Astrocyte (in vitro differentiated cells and primary cell): Measurements from ENCODE around the gene TMTC1. TPM values are rescaled to one million over a fixed set of nuclear protein-coding genes. Genes with fewer than 3 reads are reported as not detected.

Source experiments
- DNase-seq: peaks from one replicate; pipeline ENCODE4 v3.0.0-alpha.2; 2010; ENCODE audit warnings: low read depth
- FAIRE-seq: peaks from 2 replicates; lab custom pipeline; 2011; peaks lifted over from hg19 to GRCh38; lab: Jason Lieb, UNC
- H2AFZ ChIP-seq: 2 replicates; pipeline ENCODE4 v1.6.0; 2012; ENCODE audit warnings: low read depth, low read length, inconsistent platforms
- H3K27ac ChIP-seq: 2 replicates; pipeline ENCODE4 v1.5.1; 2011; ENCODE audit warnings: low read depth, low read length, inconsistent platforms
- H3K27me3 ChIP-seq: 2 replicates; pipeline ENCODE4 v1.6.0; 2011; ENCODE audit warnings: low read length, inconsistent platforms; ENCODE audit not compliant: insufficient read depth
- H3K36me3 ChIP-seq: 2 replicates; pipeline ENCODE4 v1.5.1; 2011; ENCODE audit warnings: low read length, inconsistent platforms; ENCODE audit not compliant: insufficient read depth
- H3K4me1 ChIP-seq: 2 replicates; pipeline ENCODE4 v1.5.1; 2011; ENCODE audit warnings: low read length, inconsistent platforms; ENCODE audit not compliant: insufficient read depth
- H3K4me2 ChIP-seq: 2 replicates; pipeline ENCODE4 v1.6.0; 2012; ENCODE audit warnings: low read length, inconsistent platforms
- H3K4me3 ChIP-seq: 2 replicates; pipeline ENCODE4 v1.5.1; 2011; ENCODE audit warnings: low read depth, mild to moderate bottlenecking, low read length, inconsistent platforms; ENCODE audit not compliant: insufficient read depth
- H3K79me2 ChIP-seq: 2 replicates; pipeline ENCODE4 v1.6.0; 2012; ENCODE audit warnings: mild to moderate bottlenecking, low read length, inconsistent platforms; ENCODE audit not compliant: insufficient read depth
- H3K9ac ChIP-seq: 2 replicates; pipeline ENCODE4 v1.6.0; 2012; ENCODE audit warnings: mild to moderate bottlenecking, low read length, inconsistent platforms
- H3K9me3 ChIP-seq: 2 replicates; pipeline ENCODE4 v1.5.1; 2012; ENCODE audit warnings: low read depth, mild to moderate bottlenecking, low read length, inconsistent platforms; ENCODE audit not compliant: insufficient read depth
- H4K20me1 ChIP-seq: 2 replicates; pipeline ENCODE4 v1.6.0; 2012; ENCODE audit warnings: low read length, inconsistent platforms; ENCODE audit not compliant: insufficient read depth
- H3K27ac Mint-ChIP-seq: one replicate; pipeline ENCODE4 v1.8.0; 2021; ENCODE audit warnings: mild to moderate bottlenecking, mixed read lengths; ENCODE audit not compliant: unreplicated experiment
- H3K27me3 Mint-ChIP-seq: one replicate; pipeline ENCODE4 v1.8.0; 2021; ENCODE audit warnings: low read depth, mixed read lengths; ENCODE audit not compliant: unreplicated experiment
- H3K36me3 Mint-ChIP-seq: one replicate; pipeline ENCODE4 v1.8.0; 2021; ENCODE audit warnings: low read depth, mixed read lengths; ENCODE audit not compliant: unreplicated experiment
- H3K4me1 Mint-ChIP-seq: one replicate; pipeline ENCODE4 v1.8.0; 2021; ENCODE audit warnings: low read depth, mixed read lengths; ENCODE audit not compliant: unreplicated experiment
- H3K4me3 Mint-ChIP-seq: one replicate; pipeline ENCODE4 v1.8.0; 2021; ENCODE audit warnings: mild to moderate bottlenecking, moderate library complexity, mixed read lengths; ENCODE audit not compliant: unreplicated experiment
- H3K9me3 Mint-ChIP-seq: one replicate; pipeline ENCODE4 v1.8.0; 2021; ENCODE audit warnings: mild to moderate bottlenecking, mixed read lengths; ENCODE audit not compliant: unreplicated experiment
- EZH2 ChIP-seq: IDR thresholded peaks from 2 replicates; pipeline ENCODE4 v1.6.1; 2012; ENCODE audit warnings: mild to moderate bottlenecking, low read length, inconsistent platforms; ENCODE audit not compliant: insufficient read depth
- total RNA-seq: library from RNA; stranded (reverse); gene quantifications from 2 replicates; pipeline ENCODE4 v1.2.1, GENCODE V29; 2021
- TF ChIP-seq, protein P1 (sequence below): IDR thresholded peaks from 2 replicates; pipeline ENCODE4 v1.5.1; 2011; ENCODE audit warnings: low read depth, mild to moderate bottlenecking, inconsistent platforms, low read length, moderate library complexity; ENCODE audit not compliant: insufficient read depth

Gene TMTC1
- total RNA-seq, 1 donor from 2014 or later: 4.7 TPM

DNA sequence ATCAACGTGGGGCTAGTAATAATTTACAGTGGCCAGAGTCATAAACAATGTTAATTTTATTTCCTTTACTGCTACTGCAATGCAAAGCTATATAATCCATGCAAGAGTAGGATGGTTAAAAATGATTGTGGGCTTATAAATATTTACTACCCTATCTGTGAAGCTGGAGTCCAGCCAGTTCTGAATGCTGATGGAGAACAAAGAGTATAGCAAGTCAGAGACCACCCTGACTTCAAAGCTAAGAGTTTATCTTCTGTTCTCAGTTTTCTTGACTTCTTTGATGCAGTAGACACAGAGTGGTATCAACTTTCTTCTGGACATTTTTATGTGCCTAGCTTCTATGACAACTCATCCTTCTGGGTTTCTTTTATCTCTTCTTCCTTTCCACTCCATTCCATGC is 252.3 kb downstream of the TMTC1 start:
- no peak overlapping the region for H3K4me3 Mint-ChIP-seq
- no peaks in the 10 kb centered on the region for H3K9me3 Mint-ChIP-seq
- no peaks in the 10 kb centered on the region for H3K4me1 Mint-ChIP-seq
- Histone ChIP-seq H4K20me1 (no peaks in the 10 kb centered on the region), H3K4me1 (no peaks in the 10 kb centered on the region), H3K36me3 (no peaks in the 10 kb centered on the region), H3K27me3 (no peaks in the 10 kb centered on the region), H3K4me2 (no peak overlapping the region), H3K27ac (no peak overlapping the region), H3K9me3 (no peaks in the 10 kb centered on the region), H3K9ac (no peak overlapping the region), H3K4me3 (no peak overlapping the region), H2AFZ (no peak overlapping the region), H3K79me2 (no peaks in the 10 kb centered on the region)
- FAIRE-seq: no peak
- no peaks in the 10 kb centered on the region for H3K36me3 Mint-ChIP-seq
- H3K27me3 Mint-ChIP-seq: no peaks in the 10 kb centered on the region
- no peak for TF ChIP-seq EZH2
- TF ChIP-seq, protein P1, sequence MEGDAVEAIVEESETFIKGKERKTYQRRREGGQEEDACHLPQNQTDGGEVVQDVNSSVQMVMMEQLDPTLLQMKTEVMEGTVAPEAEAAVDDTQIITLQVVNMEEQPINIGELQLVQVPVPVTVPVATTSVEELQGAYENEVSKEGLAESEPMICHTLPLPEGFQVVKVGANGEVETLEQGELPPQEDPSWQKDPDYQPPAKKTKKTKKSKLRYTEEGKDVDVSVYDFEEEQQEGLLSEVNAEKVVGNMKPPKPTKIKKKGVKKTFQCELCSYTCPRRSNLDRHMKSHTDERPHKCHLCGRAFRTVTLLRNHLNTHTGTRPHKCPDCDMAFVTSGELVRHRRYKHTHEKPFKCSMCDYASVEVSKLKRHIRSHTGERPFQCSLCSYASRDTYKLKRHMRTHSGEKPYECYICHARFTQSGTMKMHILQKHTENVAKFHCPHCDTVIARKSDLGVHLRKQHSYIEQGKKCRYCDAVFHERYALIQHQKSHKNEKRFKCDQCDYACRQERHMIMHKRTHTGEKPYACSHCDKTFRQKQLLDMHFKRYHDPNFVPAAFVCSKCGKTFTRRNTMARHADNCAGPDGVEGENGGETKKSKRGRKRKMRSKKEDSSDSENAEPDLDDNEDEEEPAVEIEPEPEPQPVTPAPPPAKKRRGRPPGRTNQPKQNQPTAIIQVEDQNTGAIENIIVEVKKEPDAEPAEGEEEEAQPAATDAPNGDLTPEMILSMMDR: no peak
- DNase-seq: no peak
- H3K27ac Mint-ChIP-seq: no peak overlapping the region

- no peaks in the 10 kb centered on the region for H3K4me1 Mint-ChIP-seq
- no peak for DNase-seq
- no peaks in the 10 kb centered on the region for H3K4me1 ChIP-seq
- FAIRE-seq: no peak
- no peaks in the 10 kb centered on the region for H3K9me3 ChIP-seq
- TF ChIP-seq EZH2: no peak
- TF ChIP-seq, protein P1: no peak
- H3K9ac ChIP-seq: no peak overlapping the region
- no peaks in the 10 kb centered on the region for H3K36me3 Mint-ChIP-seq
- no peaks in the 10 kb centered on the region for H3K27me3 ChIP-seq
- H3K27ac ChIP-seq: no peak overlapping the region
- no peak overlapping the region for H3K27ac Mint-ChIP-seq
- H3K79me2 ChIP-seq: no peaks in the 10 kb centered on the region
- H3K4me2 ChIP-seq: no peak overlapping the region
- H3K4me3 ChIP-seq: no peak overlapping the region
- H3K4me3 Mint-ChIP-seq: no peak overlapping the region
- no peaks in the 10 kb centered on the region for H3K9me3 Mint-ChIP-seq
- H2AFZ ChIP-seq: no peak overlapping the region
- H3K36me3 ChIP-seq: no peaks in the 10 kb centered on the region
- no peaks in the 10 kb centered on the region for H4K20me1 ChIP-seq
- H3K27me3 Mint-ChIP-seq: no peaks in the 10 kb centered on the region
Observed at GRCh38 chr12:29530436-29530835, 253.3 kb downstream of the TMTC1 start.

- no peaks in the 10 kb centered on the region for H3K79me2 ChIP-seq
- H2AFZ ChIP-seq: no peak overlapping the region
- no peaks in the 10 kb centered on the region for H3K36me3 ChIP-seq
- no peaks in the 10 kb centered on the region for H3K4me1 ChIP-seq
- no peaks in the 10 kb centered on the region for H3K9me3 ChIP-seq
- H4K20me1 ChIP-seq: no peaks in the 10 kb centered on the region
- Mint-ChIP-seq H3K36me3 (no peaks in the 10 kb centered on the region), H3K27ac (no peak overlapping the region), H3K27me3 (no peaks in the 10 kb centered on the region), H3K9me3 (no peaks in the 10 kb centered on the region), H3K4me3 (no peak overlapping the region), H3K4me1 (no peaks in the 10 kb centered on the region)
- FAIRE-seq (no peak), DNase-seq (no peak)
- no peak overlapping the region for H3K27ac ChIP-seq
- no peaks in the 10 kb centered on the region for H3K27me3 ChIP-seq
- TF ChIP-seq EZH2: no peak
- TF ChIP-seq, protein P1: no peak
- H3K9ac ChIP-seq: no peak overlapping the region
- H3K4me2 ChIP-seq: no peak overlapping the region
- H3K4me3 ChIP-seq: no peak overlapping the region
Observed at GRCh38 chr12:29528161-29528560, 255.6 kb downstream of the TMTC1 start.
